SKM-1 treated with dmso at 0.1 percent for 144 hours (cell line): ENCODE measurements around the gene MUS81.
"Not testable (repeated sequence)": the region's sequence is repeated elsewhere in the genome, so short reads cannot be mapped to it uniquely, and the experiment has no call there.

Experiments used
- DNase-seq: peaks from one replicate; lab custom pipeline; 2025; ENCODE audit not compliant: unreplicated experiment; lab: John Stamatoyannopoulos, UW

Gene MUS81, protein sequence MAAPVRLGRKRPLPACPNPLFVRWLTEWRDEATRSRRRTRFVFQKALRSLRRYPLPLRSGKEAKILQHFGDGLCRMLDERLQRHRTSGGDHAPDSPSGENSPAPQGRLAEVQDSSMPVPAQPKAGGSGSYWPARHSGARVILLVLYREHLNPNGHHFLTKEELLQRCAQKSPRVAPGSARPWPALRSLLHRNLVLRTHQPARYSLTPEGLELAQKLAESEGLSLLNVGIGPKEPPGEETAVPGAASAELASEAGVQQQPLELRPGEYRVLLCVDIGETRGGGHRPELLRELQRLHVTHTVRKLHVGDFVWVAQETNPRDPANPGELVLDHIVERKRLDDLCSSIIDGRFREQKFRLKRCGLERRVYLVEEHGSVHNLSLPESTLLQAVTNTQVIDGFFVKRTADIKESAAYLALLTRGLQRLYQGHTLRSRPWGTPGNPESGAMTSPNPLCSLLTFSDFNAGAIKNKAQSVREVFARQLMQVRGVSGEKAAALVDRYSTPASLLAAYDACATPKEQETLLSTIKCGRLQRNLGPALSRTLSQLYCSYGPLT

DNA sequence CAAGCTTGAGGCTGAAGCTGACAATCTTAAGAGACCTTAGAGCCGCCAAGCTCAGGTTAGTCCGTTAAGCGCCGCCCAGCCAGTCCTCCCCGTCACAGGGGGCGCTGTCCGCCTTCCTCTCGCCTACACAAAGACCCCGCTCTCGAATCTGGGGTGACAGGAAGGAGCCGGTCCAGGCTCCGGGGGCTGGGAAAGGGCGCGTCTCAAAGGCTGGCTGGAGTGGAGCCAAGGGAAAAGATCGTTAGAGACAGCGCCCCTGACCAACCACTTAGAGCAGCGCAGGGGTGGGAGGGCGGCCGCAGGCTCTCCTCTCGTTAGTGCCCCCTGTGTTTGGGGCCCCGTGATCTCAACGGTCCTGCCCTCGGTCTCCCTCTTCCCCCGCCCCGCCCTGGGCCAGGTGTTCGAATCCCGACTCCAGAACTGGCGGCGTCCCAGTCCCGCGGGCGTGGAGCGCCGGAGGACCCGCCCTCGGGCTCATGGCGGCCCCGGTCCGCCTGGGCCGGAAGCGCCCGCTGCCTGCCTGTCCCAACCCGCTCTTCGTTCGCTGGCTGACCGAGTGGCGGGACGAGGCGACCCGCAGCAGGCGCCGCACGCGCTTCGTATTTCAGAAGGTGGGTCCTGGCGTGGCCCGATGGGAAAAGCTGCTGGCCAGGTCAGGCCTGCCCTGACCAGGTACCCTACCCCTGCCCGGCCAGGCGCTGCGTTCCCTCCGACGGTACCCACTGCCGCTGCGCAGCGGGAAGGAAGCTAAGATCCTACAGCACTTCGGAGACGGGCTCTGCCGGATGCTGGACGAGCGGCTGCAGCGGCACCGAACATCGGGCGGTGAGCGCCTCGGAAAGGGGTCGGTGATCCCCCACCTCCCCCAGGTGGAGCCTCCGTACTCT lies at the start of gene MUS81:
MUS81 (plus strand) TSS at position 156 of the 887 bp plus-strand sequence; CDS start at position 477, 321 bp downstream.
- peak; percentile 94 for DNase-seq

DNA sequence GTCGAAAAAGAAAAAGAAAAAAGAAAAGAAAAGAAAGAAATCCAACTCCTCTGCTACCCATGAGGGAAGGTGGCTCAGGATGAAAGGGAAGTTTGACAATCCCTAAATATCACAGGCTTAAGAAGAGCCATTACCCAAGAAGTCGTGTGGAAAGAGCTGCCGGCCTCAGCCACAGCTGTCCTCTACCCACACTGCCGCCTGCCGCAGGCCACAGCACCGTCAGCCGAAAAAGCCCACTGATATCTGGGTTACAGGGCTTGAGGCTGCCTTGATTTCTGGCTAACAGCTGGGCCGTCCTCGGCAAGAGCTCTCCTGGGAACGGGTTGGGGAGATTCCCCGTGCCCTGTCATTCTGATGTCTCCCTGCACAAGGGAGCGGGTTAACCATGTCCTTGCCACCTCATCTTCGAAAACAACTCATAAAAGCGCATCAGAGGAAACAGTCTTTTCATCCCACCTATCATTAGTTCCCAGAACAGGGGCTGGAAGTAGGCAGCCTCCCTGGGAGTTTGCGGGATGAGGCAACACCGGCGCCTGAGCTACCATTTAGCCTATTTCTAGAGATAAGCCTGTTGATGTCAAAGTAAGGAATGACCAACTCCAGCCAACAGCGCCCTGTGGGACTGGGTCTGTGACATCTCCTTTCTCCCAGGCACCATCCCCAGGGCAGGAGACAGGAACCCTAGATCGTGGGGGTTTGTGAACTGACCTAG lies 48.3 kb upstream of the MUS81 start:
- DNase-seq, result peak; percentile 29

DNA sequence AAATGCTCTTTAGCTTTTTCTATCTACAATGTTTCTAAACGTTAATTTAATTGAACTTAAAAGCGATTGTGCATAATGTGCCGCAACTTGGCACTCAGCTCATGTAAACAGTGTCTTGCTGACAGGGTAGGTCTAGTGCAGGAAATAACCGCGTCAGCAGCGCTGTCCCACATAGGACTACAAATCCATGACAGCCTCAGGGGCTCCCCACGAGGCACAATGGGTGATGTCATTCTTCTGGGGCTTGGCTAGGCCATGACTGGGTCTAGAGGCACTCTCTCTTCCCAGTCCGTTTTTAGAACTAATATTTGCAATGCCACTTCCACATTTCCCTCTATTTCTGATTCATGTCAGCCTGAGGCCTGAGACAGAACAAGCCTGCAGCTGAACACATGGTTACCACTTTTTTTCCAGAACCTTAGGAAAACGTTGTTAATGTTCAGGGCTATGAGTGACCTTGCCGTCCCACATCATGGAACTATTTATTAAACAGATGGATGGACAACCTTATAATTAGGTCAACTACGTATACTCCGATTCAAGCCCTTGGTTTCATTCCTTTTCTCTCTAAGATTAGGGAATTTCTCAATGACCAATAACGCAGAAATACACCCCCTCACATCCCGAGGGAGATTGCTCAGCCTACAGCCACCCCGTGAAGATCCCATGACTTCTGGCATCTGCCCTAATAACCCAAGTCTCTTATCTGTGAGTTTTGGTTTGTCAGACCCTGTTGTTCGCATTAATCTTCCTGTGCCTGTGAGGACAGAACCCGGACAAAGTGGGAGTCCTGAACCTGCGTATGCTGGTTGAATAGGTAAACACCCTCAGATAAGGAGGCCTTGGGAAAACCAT lies 45.9 kb upstream of the MUS81 start:
- peak; percentile 14 for DNase-seq

DNA sequence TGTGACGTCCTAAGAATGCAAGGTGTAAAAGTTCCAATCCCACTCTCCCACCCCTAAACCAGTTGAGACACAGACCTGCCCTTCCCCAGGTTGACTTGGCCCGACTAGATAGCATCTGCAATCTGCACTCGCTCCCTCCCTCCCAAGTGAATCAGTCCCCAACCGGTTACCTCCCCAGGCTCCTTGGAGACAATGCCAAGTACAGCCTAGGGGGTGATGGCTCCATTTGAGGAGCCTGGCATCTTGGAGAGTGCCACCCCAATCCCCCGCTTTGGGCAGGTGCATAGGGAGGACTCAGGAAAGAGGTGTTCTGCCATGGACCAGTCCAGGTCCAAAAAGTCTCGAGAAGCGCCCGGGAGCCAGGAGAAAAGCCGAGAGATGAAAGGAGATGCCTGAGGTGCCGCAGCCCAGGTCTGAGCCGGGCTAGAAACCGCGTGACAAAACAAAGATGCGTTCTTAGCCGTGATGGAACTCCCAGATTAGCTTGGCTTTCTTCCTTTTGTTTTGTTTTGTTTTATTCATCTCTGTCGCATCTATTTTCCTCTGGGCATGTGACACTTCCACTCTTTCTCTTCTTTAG lies 45.2 kb upstream of the MUS81 start:
- DNase-seq, result no peak

DNA sequence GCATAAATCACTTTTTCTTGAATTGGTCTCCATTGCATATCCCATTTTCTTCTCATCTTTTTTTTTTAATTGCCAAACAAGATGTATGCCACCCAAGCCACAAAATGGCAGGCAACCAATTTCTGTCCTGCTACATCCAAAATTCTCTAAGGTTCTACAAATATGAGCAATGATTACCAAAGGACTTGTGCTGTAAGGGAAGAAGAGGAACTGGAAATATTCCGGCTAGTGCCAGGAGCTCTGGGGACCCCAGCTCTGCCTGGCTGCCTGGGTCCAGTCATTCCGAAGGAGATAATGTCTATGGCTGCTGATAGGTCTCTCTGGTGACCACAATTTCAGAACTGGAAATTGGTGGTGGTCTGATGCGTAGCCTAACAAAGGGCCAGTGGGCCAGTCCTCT lies 43.5 kb upstream of the MUS81 start:
- DNase-seq, result no peak

DNA sequence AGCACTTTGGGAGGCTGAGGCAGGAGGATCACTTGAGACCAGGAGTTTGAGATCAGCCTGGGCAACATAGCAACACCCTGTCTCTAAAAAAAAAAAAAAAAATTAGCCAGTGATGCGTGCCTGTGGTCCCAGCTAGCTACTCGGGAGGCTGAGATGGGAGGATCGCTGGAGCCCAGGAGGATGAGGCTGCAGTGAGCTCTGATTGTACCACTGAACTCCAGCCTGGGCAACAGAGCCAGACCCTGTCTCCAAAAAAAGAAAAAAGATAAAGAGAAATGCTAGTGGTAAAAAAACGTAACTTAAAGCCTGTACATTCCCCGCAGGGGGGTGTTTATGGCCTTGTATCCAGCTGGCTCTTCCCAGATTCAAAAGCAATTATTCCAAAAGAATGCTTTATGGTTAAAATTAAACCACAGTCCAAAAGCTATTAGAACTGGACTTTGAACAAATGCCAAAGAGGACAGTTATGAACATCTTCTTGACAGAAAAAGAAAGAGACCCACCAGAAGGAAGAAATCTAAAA lies 42.9 kb upstream of the MUS81 start:
- no peak for DNase-seq

DNA sequence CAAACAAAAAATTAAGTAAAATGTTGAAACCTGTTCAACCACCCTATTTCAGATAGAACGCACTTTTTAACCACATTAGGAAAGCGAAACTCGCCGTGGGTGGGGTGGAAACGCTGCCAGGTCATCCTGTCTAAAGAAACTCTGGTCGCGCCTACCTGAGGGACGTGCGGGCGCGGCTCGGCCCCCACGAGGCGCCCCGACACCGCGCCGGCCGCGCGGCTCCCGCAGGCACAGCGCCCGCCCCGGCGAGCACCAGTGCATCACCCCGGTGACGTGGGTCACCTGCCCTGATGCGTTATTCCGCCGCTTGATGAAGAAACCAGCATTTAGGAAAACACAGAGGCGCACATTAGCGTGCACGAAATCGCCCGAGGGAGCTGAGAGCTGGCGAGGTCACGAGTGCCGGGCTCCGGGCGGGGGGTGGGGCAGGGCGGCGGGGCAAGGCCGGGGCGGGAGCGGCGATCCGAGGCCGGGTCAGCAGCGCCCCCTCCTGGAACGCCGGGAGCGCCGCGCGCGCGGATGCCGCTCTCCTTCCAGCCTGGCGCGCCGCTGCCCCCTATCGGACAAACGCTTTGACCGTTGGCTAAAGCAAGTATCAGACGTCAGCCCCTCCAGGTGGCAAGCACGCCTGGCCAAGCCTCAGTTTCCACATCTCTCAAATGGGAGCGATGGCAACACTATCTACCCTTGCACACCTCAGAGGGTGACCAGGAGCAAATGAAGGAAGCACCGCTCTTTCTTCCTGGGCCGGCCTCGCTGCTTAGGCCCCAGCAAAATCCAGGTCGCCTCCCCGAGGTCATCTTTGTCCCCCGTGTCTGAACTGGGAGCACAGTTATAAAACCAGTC lies 42.2 kb upstream of the MUS81 start:
- DNase-seq, result peak; percentile 86

DNA sequence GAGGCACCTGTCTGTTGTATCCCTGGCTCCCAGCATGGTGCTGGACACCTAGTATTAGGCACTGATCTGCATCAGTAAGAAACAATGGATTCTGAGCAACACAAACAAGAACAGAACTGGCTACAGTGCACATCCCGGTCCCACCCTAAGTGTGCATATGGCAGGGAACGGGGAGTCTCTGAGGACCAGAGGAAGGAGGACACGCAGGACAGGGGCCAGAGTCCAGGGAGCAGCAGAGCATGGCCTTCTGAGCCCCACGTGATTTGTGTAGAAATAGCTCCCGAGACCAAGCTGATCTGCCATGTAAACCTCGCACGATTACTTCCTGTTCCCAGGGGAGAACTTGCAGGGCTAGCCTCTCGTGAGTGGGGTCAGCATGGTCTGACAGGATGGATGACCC lies 39.1 kb upstream of the MUS81 start:
- DNase-seq, result no peak

DNA sequence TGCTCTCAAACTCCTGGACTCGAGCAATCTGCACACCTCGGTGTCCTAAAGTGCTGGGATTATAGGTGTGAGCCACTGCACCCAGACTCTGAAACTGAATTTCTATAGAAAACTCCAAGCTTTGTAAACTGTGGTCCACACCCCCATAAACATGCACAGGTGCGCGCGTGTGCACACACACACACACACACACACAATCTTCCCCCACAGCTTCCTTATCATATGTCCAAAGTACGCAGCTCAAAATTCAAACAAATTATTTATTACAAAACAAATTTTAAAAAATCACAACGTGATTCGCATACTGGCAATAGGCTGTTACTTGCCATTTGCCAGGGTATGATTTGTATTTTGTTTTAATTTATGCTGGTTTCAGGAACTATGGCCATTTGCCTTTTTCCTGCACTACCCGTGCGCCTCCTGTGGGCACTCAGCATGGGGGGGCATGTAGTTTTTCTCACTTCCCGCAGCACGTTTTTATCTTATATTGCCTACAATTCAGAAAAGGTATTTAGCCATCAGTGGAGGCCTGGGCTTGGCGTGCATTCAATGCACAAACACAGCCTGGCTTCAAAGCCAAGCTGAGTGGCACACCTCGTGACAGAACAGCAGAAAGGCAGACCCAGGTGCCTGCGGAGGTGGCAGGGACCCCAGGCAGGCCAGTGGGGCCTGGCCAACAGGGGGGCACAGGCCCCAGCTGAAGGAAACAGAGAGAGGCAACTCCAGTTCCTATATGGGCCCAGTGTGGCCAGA lies 37.3 kb upstream of the MUS81 start:
- DNase-seq, result no peak

DNA sequence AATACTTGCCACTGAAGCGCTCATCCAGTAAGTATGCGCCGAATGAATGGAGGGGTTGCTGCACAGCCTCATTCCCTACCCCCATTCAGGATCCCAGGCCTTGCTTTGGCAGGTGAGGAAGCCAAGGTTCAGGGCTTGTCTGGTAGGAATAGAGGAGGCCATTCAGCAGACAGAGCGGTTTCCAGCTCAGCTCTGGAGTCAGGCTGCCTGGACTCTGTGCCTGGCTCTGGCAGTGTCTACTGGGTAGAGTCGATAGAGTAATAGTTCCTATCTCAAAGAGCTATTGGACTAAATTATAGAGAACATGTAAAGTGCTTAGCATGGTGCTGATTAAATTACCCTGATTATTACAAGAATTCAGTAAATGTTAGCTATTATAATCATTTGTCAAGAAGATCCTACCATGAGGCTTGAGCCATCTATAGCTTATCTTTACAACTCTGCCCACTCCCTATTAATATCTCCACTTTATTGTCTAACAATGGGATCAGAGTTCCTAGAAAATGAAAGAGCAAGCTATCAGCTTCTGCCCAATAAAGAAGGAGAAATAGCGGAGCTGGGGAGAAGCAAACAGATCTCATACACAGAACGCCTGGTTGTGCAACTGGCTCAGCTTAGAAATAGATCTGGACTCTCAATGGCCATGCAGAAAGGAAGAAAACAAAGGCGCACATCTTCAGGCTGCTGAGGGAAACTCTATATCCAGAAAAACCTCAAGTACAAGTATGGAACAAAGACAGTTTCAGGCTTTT lies 33.1 kb upstream of the MUS81 start:
- DNase-seq, result no peak

DNA sequence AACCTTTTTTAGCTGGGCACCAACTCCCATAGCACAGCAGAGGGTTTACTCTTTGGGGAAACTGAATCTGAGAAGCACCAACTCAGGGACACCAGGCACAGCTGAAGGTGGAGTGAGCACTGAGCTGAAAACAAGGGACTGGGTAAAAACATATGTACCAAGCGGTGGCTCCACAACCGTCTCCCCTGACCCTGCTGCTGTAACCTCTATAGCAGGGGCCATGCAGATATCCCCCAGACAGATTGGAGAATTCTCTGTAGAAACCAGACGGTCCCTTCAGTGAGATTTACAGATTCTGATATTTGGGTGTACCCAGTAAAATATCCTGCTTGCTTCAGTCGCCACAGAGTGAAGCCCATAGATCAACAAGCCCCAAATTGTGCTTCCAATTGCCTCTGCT lies 30.8 kb upstream of the MUS81 start:
- DNase-seq, result no peak

DNA sequence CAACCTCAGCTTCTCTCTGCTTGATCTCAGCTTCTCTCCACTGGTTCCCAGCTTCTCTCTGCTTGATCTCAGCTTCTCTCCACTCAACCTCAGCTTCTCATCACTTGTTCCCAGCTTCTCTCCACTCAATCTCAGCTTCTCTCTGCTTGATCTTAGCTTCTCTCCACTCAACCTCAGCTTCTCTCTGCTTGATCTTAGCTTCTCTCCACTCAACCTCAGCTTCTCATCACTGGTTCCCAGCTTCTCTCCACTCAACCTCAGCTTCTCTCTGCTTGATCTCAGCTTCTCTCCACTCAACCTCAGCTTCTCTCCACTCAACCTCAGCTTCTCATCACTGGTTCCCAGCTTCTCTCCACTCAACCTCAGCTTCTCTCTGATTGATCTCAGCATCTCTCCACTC lies 28.0 kb upstream of the MUS81 start:
- DNase-seq, result not testable (repeated sequence)

DNA sequence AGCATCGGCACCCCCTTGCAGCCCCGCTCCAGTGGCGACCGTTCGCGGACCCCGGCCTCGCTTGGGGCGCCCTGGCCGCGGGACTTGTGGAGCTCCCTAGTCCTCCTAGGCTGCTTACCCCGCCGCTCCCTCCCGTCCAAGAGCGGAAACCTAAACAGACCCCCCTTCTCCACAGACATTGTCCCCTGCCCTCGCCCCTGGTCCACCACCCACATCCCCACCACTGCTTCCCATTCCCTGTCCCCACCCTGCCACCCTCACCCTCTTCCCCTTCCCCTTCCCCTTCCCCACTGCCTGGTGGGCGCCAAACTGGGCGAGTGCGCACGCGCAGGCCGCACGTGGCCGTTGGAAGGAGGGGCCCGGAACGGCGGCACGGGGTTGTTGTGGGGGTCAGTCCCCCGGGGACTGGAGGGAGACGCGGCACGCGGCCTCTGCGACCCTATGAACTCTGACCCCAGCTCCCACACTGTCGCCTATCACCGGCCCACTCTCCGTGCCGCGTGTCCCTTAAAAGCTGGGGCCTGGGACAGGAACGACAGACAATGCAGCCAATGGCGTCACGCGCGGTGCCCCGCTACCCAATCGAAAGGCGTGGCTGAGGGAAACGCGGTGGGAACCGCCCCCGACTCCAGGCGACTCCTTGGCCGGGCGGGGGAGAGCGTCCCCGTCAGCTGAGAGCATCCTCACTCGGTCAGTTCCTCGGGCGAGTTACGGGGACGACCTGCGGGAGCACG lies 26.8 kb upstream of the MUS81 start, which contains the start of gene SNX32:
SNX32 (plus strand) TSS at position 667 of the 734 bp plus-strand sequence. CDS start 103 bp downstream, outside the sequence.
- DNase-seq, result peak; percentile 93

DNA sequence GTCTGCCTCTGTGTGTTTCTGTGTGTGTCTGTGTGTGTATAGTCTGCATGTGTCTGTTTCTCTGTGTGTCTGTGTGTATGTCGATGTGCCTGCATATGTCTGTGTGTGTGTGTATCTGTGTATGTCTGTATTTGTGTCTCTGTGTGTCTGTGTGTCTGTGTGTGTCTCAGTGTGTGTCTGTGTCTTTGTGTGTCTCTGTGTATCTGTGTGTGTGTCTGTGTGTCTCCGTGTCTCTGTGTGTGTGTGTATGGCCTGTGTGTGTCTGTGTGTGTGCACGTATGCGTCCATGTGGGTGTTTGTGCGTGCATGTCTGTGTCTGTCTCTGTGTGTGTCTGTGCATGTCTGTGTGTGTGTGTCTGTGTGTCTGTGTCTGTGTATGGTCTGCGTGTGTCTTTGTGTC lies 26.0 kb upstream of the MUS81 start:
- no peak for DNase-seq

DNA sequence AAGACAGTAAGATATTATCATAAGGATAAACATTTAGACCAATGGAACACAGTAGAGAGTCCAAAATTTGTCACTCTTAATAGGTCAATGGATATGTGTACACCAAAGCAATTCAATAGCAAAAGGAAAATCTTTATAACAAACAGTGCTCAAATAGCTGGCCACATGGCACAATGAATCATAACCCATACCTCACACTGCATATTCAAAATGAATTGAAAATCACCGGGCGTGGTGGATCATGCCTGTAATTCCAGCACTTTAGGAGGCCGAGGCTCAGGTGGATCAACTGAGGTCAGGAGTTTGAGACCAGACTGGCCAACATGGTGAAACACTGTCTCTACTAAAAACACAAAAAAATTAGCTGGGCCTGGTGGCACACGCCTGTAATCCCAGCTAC lies 18.1 kb upstream of the MUS81 start:
- no peak for DNase-seq

DNA sequence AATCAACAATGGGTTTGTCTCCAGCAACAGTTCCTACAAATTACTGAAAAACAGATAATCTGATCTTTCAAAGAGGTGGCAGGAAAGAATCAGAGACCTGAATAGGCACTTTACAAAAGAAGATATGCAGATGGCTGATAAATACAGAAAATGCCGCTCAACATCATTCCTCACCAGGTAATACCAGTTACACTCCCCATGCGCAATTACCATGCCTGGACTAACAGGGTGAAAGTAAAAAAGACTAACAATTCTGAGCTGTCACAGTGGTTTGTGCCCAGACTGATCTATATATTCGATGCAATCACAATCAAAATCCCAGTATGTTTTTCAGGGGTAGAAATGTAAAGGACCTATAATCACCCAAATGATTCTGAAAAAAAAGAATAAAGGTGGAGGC lies 16.4 kb upstream of the MUS81 start:
- no peak for DNase-seq
